K562 (cell line): ENCODE results near the gene B3GNT4. TPM values are rescaled to one million over a fixed set of nuclear protein-coding genes. Genes with fewer than 3 reads are reported as not detected.

Source experiments
- ATAC-seq: fragments of 200-7000 bp; cut with Tn5 transposase; 3 replicates; pipeline ENCODE4 v1.9.1; 2020; ENCODE audit warnings: moderate library complexity
- BruUV-seq: library from RNA; stranded (reverse); fragments of 400-500 nt; replicated peaks from 2 replicates; lab custom pipeline; 2021; lab: Mats Ljungman, UMichigan
- CTCF ChIA-PET: fragments of 300-600 bp; formaldehyde crosslinking; extraction: SDS; loops from one replicate; lab custom pipeline; 2021; ENCODE audit warnings: low intra/inter-chr PET ratio; lab: Yijun Ruan, JAX
- POLR2A ChIA-PET: fragments of 300-600, 350-650 bp; sonication (Branson Sonifier 250); formaldehyde crosslinking; extraction: SDS; loops from one replicate; lab custom pipeline; 2021; ENCODE audit warnings: antibody characterized with exemption, inconsistent platforms; lab: Yijun Ruan, JAX
- DNase-seq, 4 experiments: peaks; one replicate each; pipeline versions ENCODE4 v3.0.0 to v3.0.0-alpha.2; 2011 to 2018; ENCODE audit warnings: low spot score in 3 of 4, mixed read lengths in 3 of 4; ENCODE audit errors: extremely low read depth in 1 of 4
- FAIRE-seq: peaks from 2 replicates; lab custom pipeline; 2011; peaks lifted over from hg19 to GRCh38; lab: Jason Lieb, UNC
- H2AFZ ChIP-seq: 2 replicates; pipeline ENCODE4 v1.6.0; 2011; ENCODE audit warnings: low read depth, low read length, control low read depth, inconsistent platforms
- H3K27ac ChIP-seq: fragments of 200-600 bp; 3 replicates; pipeline ENCODE4 v1.8.0; 2011; ENCODE audit warnings: low read depth, mild to moderate bottlenecking, control low read depth, inconsistent platforms, low read length, moderate library complexity, mixed read lengths; ENCODE audit errors: extremely low read depth
- H3K27me3 ChIP-seq, 2 experiments: fragments of 300-600 bp in 1 of 2; 2 replicates in 1 of 2; 3 replicates in 1 of 2; pipeline versions ENCODE4 v1.6.0 to v1.8.0; 2011; ENCODE audit warnings: inconsistent platforms in 2 of 2, low read length in 2 of 2, mild to moderate bottlenecking in 1 of 2, mixed read lengths in 1 of 2, moderate library complexity in 1 of 2; ENCODE audit not compliant: control insufficient read depth in 2 of 2, insufficient read depth in 2 of 2
- H3K36me3 ChIP-seq: fragments of 300-600 bp; 3 replicates; pipeline ENCODE4 v1.8.0; 2011; ENCODE audit warnings: mild to moderate bottlenecking, low read length, inconsistent platforms; ENCODE audit not compliant: control insufficient read depth, insufficient read depth
- H3K4me1 ChIP-seq, 2 experiments: fragments of 200-600 bp in 1 of 2; replicated peaks in 1 of 2; 2 replicates in 1 of 2; 3 replicates in 1 of 2; pipeline versions ENCODE4 v1.5.1 to v1.8.0; 2011; ENCODE audit warnings: inconsistent platforms in 2 of 2, low read length in 2 of 2, mild to moderate bottlenecking in 1 of 2, mixed read lengths in 1 of 2, moderate library complexity in 1 of 2; ENCODE audit not compliant: control insufficient read depth in 2 of 2, insufficient read depth in 2 of 2
- H3K4me2 ChIP-seq: 2 replicates; pipeline ENCODE4 v1.6.1; 2011; ENCODE audit warnings: low read length, control low read depth, inconsistent platforms, mixed read lengths; ENCODE audit not compliant: insufficient read depth
- H3K4me3 ChIP-seq: fragments of 200-600 bp; sonication (generic), shearing (Covaris generic); 2 replicates; pipeline ENCODE4 v1.5.1; 2016; ENCODE audit warnings: control low read depth, inconsistent platforms
- H3K79me2 ChIP-seq: fragments of 200-600 bp; 3 replicates; pipeline ENCODE4 v1.8.0; 2011; ENCODE audit warnings: low read length, inconsistent platforms; ENCODE audit not compliant: control insufficient read depth, insufficient read depth
- H3K9ac ChIP-seq, 2 experiments: 2 replicates each; pipeline versions ENCODE4 v1.6.0 to v1.6.1; 2011; ENCODE audit warnings: low read depth in 2 of 2, low read length in 2 of 2, control low read depth in 1 of 2, inconsistent platforms in 1 of 2, mild to moderate bottlenecking in 1 of 2, mixed read lengths in 1 of 2; ENCODE audit not compliant: insufficient read depth in 1 of 2
- H3K9me1 ChIP-seq: one replicate; pipeline ENCODE4 v1.6.0; 2011; ENCODE audit warnings: inconsistent platforms, mild to moderate bottlenecking, low read length, moderate library complexity; ENCODE audit not compliant: control insufficient read depth, insufficient read depth
- H3K9me3 ChIP-seq: replicated peaks from 2 replicates; pipeline ENCODE4 v1.5.1; 2011; ENCODE audit warnings: low read depth, low read length, inconsistent platforms; ENCODE audit not compliant: control insufficient read depth, insufficient read depth
- H4K20me1 ChIP-seq: replicated peaks from 2 replicates; pipeline ENCODE4 v1.6.1; 2011; ENCODE audit warnings: low read length, inconsistent platforms, mixed read lengths; ENCODE audit not compliant: control insufficient read depth, insufficient read depth
- DACH1 ChIP-seq: fragments of 450-650 bp; IDR thresholded peaks from 2 replicates; pipeline ENCODE4 v1.6.1; 2018; ENCODE audit not compliant: partially characterized antibody
- EHMT2 ChIP-seq: fragments of 450-650 bp; IDR thresholded peaks from 2 replicates; pipeline ENCODE4 v1.6.1; 2018; ENCODE audit warnings: antibody characterized with exemption
- FOSL1 ChIP-seq: fragments of 200-800 bp; sonication (Bioruptor generic); conservative IDR thresholded peaks from 2 replicates; pipeline ENCODE4 v1.6.1; 2016; ENCODE audit warnings: missing genetic modification characterization, missing compliant biosample characterization
- GTF2F1 ChIP-seq: IDR thresholded peaks from 2 replicates; pipeline ENCODE4 v1.6.1; 2011; ENCODE audit warnings: low read depth, low read length, improper control_type of control experiment
- JUND ChIP-seq, 2 experiments: IDR thresholded peaks; 2 replicates in 1 of 2; 3 replicates in 1 of 2; pipeline ENCODE4 v1.6.1; 2011; ENCODE audit warnings: borderline replicate concordance in 2 of 2, low read depth in 2 of 2, low read length in 2 of 2, improper control_type of control experiment in 1 of 2, missing biosample characterization in 1 of 2, missing genetic modification characterization in 1 of 2, missing genetic modification reagents in 1 of 2
- MLX ChIP-seq, 2 experiments: fragments of 450-650 bp in 1 of 2; sonication (generic) in 1 of 2; formaldehyde crosslinking; conservative IDR thresholded peaks; 2 replicates each; pipeline versions ENCODE4 v1.4.0 to v1.8.1; 2020 to 2022; ENCODE audit warnings: mild to moderate bottlenecking in 1 of 2, missing genetic modification reagents in 1 of 2
- NR4A1 ChIP-seq, 2 experiments: fragments of 250-450 bp in 1 of 2; fragments of 450-650 bp in 1 of 2; sonication (Bioruptor Pico) in 1 of 2; IDR thresholded peaks; 2 replicates each; pipeline versions ENCODE4 v1.4.0 to v1.6.1; 2016 to 2020; ENCODE audit warnings: mild to moderate bottlenecking in 2 of 2, missing compliant biosample characterization in 1 of 2, missing genetic modification characterization in 1 of 2, moderate library complexity in 1 of 2
- NRF1 ChIP-seq, 2 experiments: fragments of 450-650 bp; IDR thresholded peaks in 1 of 2; conservative IDR thresholded peaks in 1 of 2; 2 replicates each; pipeline ENCODE4 v1.6.1; 2014; ENCODE audit warnings: mild to moderate bottlenecking in 2 of 2
- PRPF4 ChIP-seq: fragments of 200-400 bp; formaldehyde crosslinking; IDR thresholded peaks from one replicate; pipeline ENCODE4 v1.6.1; 2017; ENCODE audit warnings: low read length, low read depth, mild to moderate bottlenecking; ENCODE audit not compliant: insufficient read depth, poor library complexity, severe bottlenecking
- SP1 ChIP-seq: sonication (generic); formaldehyde crosslinking; IDR thresholded peaks from 2 replicates; pipeline ENCODE4 v1.8.1; 2022; ENCODE audit warnings: mild to moderate bottlenecking, missing genetic modification reagents
- SRSF1 ChIP-seq: fragments of 200-400 bp; formaldehyde crosslinking; IDR thresholded peaks from 2 replicates; pipeline ENCODE4 v1.6.1; 2017; ENCODE audit warnings: mild to moderate bottlenecking, low read depth, low read length, moderate library complexity
- SUPT5H ChIP-seq: fragments of 450-650 bp; IDR thresholded peaks from 2 replicates; pipeline ENCODE4 v1.6.1; 2016
- ZBED1 ChIP-seq: IDR thresholded peaks from 2 replicates; pipeline ENCODE4 v1.6.1; 2014
- ZNF124 ChIP-seq: sonication (generic); formaldehyde crosslinking; IDR thresholded peaks from 2 replicates; pipeline ENCODE4 v1.8.1; 2022; ENCODE audit warnings: missing genetic modification reagents
- ZNF174 ChIP-seq: fragments of 250-450 bp; sonication (Bioruptor Pico); IDR thresholded peaks from 2 replicates; pipeline ENCODE4 v1.4.0; 2020; ENCODE audit warnings: mild to moderate bottlenecking
- ZNF217 ChIP-seq: sonication (generic); formaldehyde crosslinking; IDR thresholded peaks from 2 replicates; pipeline ENCODE4 v1.8.0; 2022; ENCODE audit warnings: mild to moderate bottlenecking, missing genetic modification reagents
- ZNF518B ChIP-seq: fragments of 250-450 bp; sonication (Bioruptor Pico); IDR thresholded peaks from 2 replicates; pipeline ENCODE4 v1.5.0; 2021; ENCODE audit warnings: mild to moderate bottlenecking, moderate library complexity
- WGBS: fragments of 100-300 bp; shearing (Covaris generic); methylation state at CpG from one replicate; pipeline ENCODE4 v1.1.6; 2016; ENCODE audit warnings: low coverage, mixed read lengths; ENCODE audit not compliant: insufficient coverage; ENCODE audit errors: missing lambda C conversion rate; 5-methylcytosine and 5-hydroxymethylcytosine counted together
- in situ Hi-C: fragments of 300-500 bp; cut with MboI; formaldehyde crosslinking; loops from 4 replicates; pipeline ENCODE4 v1.15.0; 2018; ENCODE audit warnings: inconsistent platforms, mixed read lengths
- intact Hi-C: fragments of 100-400 bp; cut with micrococcal nuclease; formaldehyde crosslinking; loops from 2 replicates; pipeline ENCODE4 v1.14.2; 2022
- polyA plus RNA-seq, 8 experiments: library from polyadenylated mRNA; depleted of rRNA in 4 of 8; stranded (reverse) in 5 of 8; unstranded in 3 of 8; fragments of >200 nt; fragmentation: Nextera tagmentation in 2 of 8; fragmentation: Illumina TruSeq in 1 of 8; extraction: Ambion mirVana in 2 of 8; extraction: Trizol in 1 of 8; gene quantifications; 2 replicates each; pipeline versions ENCODE4 v1.2.1 to v1.2.3, GENCODE V29; 2011 to 2014; ENCODE audit warnings: inconsistent platforms in 1 of 8, missing spikeins in 1 of 8
- total RNA-seq, 7 experiments: library from RNA; depleted of rRNA in 6 of 7; stranded (reverse); fragments of >200 nt in 6 of 7; fragmentation: Illumina TruSeq in 2 of 7; extraction: Trizol in 2 of 7; gene quantifications; 2 replicates each; pipeline versions ENCODE4 v1.2.1 to v1.2.3, GENCODE V29; 2011 to 2021; ENCODE audit warnings: low replicate concordance in 1 of 7

Gene B3GNT4
- total and polyA plus RNA-seq, 9 of the 15 experiments (the other 6 are each of a cell fraction or from before 2014, with no cell fraction given), result 0.17 to 3.2 (median 1.3) TPM

- ATAC-seq (peak; percentile 67), FAIRE-seq (no peak), DNase-seq (peak in 1 of 4 experiments; percentile 11)
- H3K79me2 ChIP-seq, result no peaks in the 10 kb centered on the region
- no peaks in the 10 kb centered on the region; a peak in 1 of 5 replicates for H3K4me1 ChIP-seq
- WGBS, result 19% methylated on average over 22 of the region's 22 CpGs
- no TSS peak for BruUV-seq
- no peaks in the 10 kb centered on the region for H3K9me3 ChIP-seq
- CTCF ChIA-PET, result no interaction called here
- POLR2A ChIA-PET, result interaction anchor here (0.6 to 1.3 kb wide), 5 partner anchors 9 to 39 kb away, joined by 3 to 5 read pairs (median 4); partner anchors contain the start of gene LRRC43
- no peak overlapping the region for H3K4me2 ChIP-seq
- no peak overlapping the region for H3K4me3 ChIP-seq
- no peak overlapping the region for H3K9ac ChIP-seq
- in situ Hi-C loops, result no loop called here
- no peaks in the 10 kb centered on the region for H3K9me1 ChIP-seq
- peak overlapping the region; percentile 33; the same call in 1 of the 2 replicates for H2AFZ ChIP-seq
- H4K20me1 ChIP-seq, result no peaks in the 10 kb centered on the region
- intact Hi-C loops, result no loop called here
- H3K27ac ChIP-seq, result no peak overlapping the region
- H3K36me3 ChIP-seq, result no peaks in the 10 kb centered on the region
- peaks cover 19 to 31% of the 10 kb centered on the region in 2 experiments; a peak in 4 of 5 replicates for H3K27me3 ChIP-seq
- no peak for TF ChIP-seq SUPT5H
- TF ChIP-seq NRF1 (conservative IDR thresholded peaks at IDR 0.05 in 1 of 2, IDR thresholded peaks at IDR 0.05 in 1 of 2), result peak; percentile 38 to 54; a peak in 3 of 4 replicates
- no peak for TF ChIP-seq ZNF217
- TF ChIP-seq ZNF174, result no peak
- no peak for TF ChIP-seq SP1 (CRISPR knock-in tag)
- no peak for TF ChIP-seq SRSF1
- 0 out of 2 replicates have a peak, but pooled peaks have one; percentile 20 for TF ChIP-seq FOSL1 (tag)
- no peak for TF ChIP-seq ZNF124 (CRISPR knock-in tag)
- no peak for TF ChIP-seq NR4A1 (CRISPR knock-in tag; IDR thresholded peaks at IDR 0.05)
- TF ChIP-seq NR4A1 (tag; IDR thresholded peaks at IDR 0.05), result no peak
- no peak for TF ChIP-seq PRPF4
- no peak for TF ChIP-seq EHMT2
- TF ChIP-seq DACH1, result no peak
- no peak for TF ChIP-seq ZBED1
- 0 out of 2 replicates have a peak, but pooled peaks have one; percentile 4 for TF ChIP-seq JUND (IDR thresholded peaks at IDR 0.05; ENCODE audit: borderline replicate concordance, low read depth, low read length)
- no peak for TF ChIP-seq JUND (tag; IDR thresholded peaks at IDR 0.05; ENCODE audit: borderline replicate concordance, low read depth, low read length)
- TF ChIP-seq ZNF518B (CRISPR knock-in tag), result no peak
- no peak for TF ChIP-seq MLX (CRISPR knock-in tag; conservative IDR thresholded peaks at IDR 0.05)
- no peak for TF ChIP-seq GTF2F1
These were observed 36.8 kb upstream of the B3GNT4 start for GRCh38 chr12:122166422-122167349.
